Measurements from ENCODE around the gene INPP5F. TPM values are rescaled to one million over a fixed set of nuclear protein-coding genes. Genes with fewer than 3 reads are reported as not detected.

Gene INPP5F
- total RNA-seq, 1 donor from 2014 or later, result 15.3 TPM

GRCh38 chr10:119803264-119803663 is 77.4 kb downstream of the INPP5F start:
- DNase-seq (ENCODE audit: low read depth), result no peak

GRCh38 chr10:119805702-119806230 is 79.9 kb downstream of the INPP5F start:
- Histone ChIP-seq H3K27me3 (ENCODE audit: control insufficient read depth, insufficient read depth, low read length) (no peaks in the 10 kb centered on the region), H3K4me3 (ENCODE audit: low read depth, low read length) (no peak overlapping the region), H3K36me3 (ENCODE audit: control insufficient read depth, insufficient read depth, low read length) (no peaks in the 10 kb centered on the region)
- no peak for DNase-seq (ENCODE audit: low read depth)
- TF ChIP-seq CTCF (IDR thresholded peaks at IDR 0.05; ENCODE audit: insufficient read depth, low read length, poor library complexity, severe bottlenecking), result no peak

More at GRCh38 chr10:119803264-119803663, 77.4 kb downstream of the INPP5F start:
- TF ChIP-seq CTCF (IDR thresholded peaks at IDR 0.05; ENCODE audit: insufficient read depth, low read length, poor library complexity, severe bottlenecking), result no peak
- Histone ChIP-seq H3K27me3 (ENCODE audit: control insufficient read depth, insufficient read depth, low read length) (no peaks in the 10 kb centered on the region), H3K4me3 (ENCODE audit: low read depth, low read length) (no peak overlapping the region), H3K36me3 (ENCODE audit: control insufficient read depth, insufficient read depth, low read length) (no peaks in the 10 kb centered on the region)

GRCh38 chr10:119806334-119807130 is 80.7 kb downstream of the INPP5F start:
- no peak for TF ChIP-seq CTCF (IDR thresholded peaks at IDR 0.05; ENCODE audit: insufficient read depth, low read length, poor library complexity, severe bottlenecking)
- H3K4me3 ChIP-seq (ENCODE audit: low read depth, low read length), result no peak overlapping the region
- H3K27me3 ChIP-seq (ENCODE audit: control insufficient read depth, insufficient read depth, low read length), result no peaks in the 10 kb centered on the region
- no peak for DNase-seq (ENCODE audit: low read depth)
- H3K36me3 ChIP-seq (ENCODE audit: control insufficient read depth, insufficient read depth, low read length), result no peaks in the 10 kb centered on the region

- no peaks in the 10 kb centered on the region for H3K36me3 ChIP-seq (ENCODE audit: control insufficient read depth, insufficient read depth, low read length)
- no peak overlapping the region for H3K4me3 ChIP-seq (ENCODE audit: low read depth, low read length)
- H3K27me3 ChIP-seq (ENCODE audit: control insufficient read depth, insufficient read depth, low read length), result no peaks in the 10 kb centered on the region
- peak; percentile 48 for DNase-seq (ENCODE audit: low read depth)
- no peak for TF ChIP-seq CTCF (IDR thresholded peaks at IDR 0.05; ENCODE audit: insufficient read depth, low read length, poor library complexity, severe bottlenecking)
These were observed 82.3 kb downstream of the INPP5F start for GRCh38 chr10:119807960-119808697.

GRCh38 chr10:119811122-119811521 is 85.3 kb downstream of the INPP5F start:
- no peak for DNase-seq (ENCODE audit: low read depth)
- Histone ChIP-seq H3K27me3 (ENCODE audit: control insufficient read depth, insufficient read depth, low read length) (no peaks in the 10 kb centered on the region), H3K36me3 (ENCODE audit: control insufficient read depth, insufficient read depth, low read length) (no peaks in the 10 kb centered on the region), H3K4me3 (ENCODE audit: low read depth, low read length) (no peak overlapping the region)
- TF ChIP-seq CTCF (IDR thresholded peaks at IDR 0.05; ENCODE audit: insufficient read depth, low read length, poor library complexity, severe bottlenecking), result no peak
